Liver (tissue), 3 donors: ENCODE data around the gene DEPDC5.

Source experiments
- CTCF ChIP-seq: fragments of 150-350 bp; IDR thresholded peaks from 2 replicates; pipeline ENCODE4 v1.5.1; 2017; ENCODE audit warnings: improper control_type of control experiment, low read depth, low read length; ENCODE audit not compliant: missing input control
- EGR1 ChIP-seq, 2 donors: IDR thresholded peaks; 2 replicates each; pipeline ENCODE4 v1.6.1; 2016 to 2018; ENCODE audit warnings: antibody characterized with exemption in 2 of 2, low read depth in 2 of 2
- FOXA1 ChIP-seq: IDR thresholded peaks from 2 replicates; pipeline ENCODE4 v1.6.1; 2016; ENCODE audit warnings: antibody characterized with exemption
- HNF4G ChIP-seq: IDR thresholded peaks from 2 replicates; pipeline ENCODE4 v1.6.1; 2016; ENCODE audit warnings: antibody characterized with exemption
- JUND ChIP-seq, 2 donors: IDR thresholded peaks; 2 replicates each; pipeline ENCODE4 v1.6.1; 2016; ENCODE audit warnings: antibody characterized with exemption in 2 of 2
- MAX ChIP-seq: IDR thresholded peaks from 2 replicates; pipeline ENCODE4 v1.6.1; 2016; ENCODE audit warnings: antibody characterized with exemption
- RAD21 ChIP-seq, 2 donors: IDR thresholded peaks; 2 replicates each; pipeline ENCODE4 v1.6.1; 2016; ENCODE audit warnings: antibody characterized with exemption in 2 of 2, mild to moderate bottlenecking in 2 of 2
- REST ChIP-seq: IDR thresholded peaks from 2 replicates; pipeline ENCODE4 v1.6.1; 2016; ENCODE audit warnings: antibody characterized with exemption, mild to moderate bottlenecking
- TAF1 ChIP-seq: conservative IDR thresholded peaks from 2 replicates; pipeline ENCODE4 v1.6.1; 2016; ENCODE audit warnings: antibody characterized with exemption, mild to moderate bottlenecking
- ZBTB33 ChIP-seq: IDR thresholded peaks from 2 replicates; pipeline ENCODE4 v1.6.1; 2016; ENCODE audit warnings: antibody characterized with exemption
- TF ChIP-seq, protein P1 (sequence below): IDR thresholded peaks from 2 replicates; pipeline ENCODE4 v1.6.1; 2016; ENCODE audit warnings: antibody characterized with exemption
- donor health status: healthy.
- donor health status: healthy.

GRCh38 chr22:31820655-31821054 is 66.8 kb downstream of the DEPDC5 start:
- TF ChIP-seq REST (no peak), CTCF (no peak), ZBTB33 (no peak), EGR1 (IDR thresholded peaks at IDR 0.05; ENCODE audit: low read depth in 2 of 2) (no peak), JUND (IDR thresholded peaks at IDR 0.05) (no peak), TAF1 (no peak), MAX (no peak), RAD21 (IDR thresholded peaks at IDR 0.05) (no peak), FOXA1 (no peak), HNF4G (no peak)
- TF ChIP-seq, protein P1, sequence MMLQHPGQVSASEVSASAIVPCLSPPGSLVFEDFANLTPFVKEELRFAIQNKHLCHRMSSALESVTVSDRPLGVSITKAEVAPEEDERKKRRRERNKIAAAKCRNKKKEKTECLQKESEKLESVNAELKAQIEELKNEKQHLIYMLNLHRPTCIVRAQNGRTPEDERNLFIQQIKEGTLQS: no peak
